Measurements from ENCODE around the gene EHD4.

Gene EHD4

GRCh38 chr15:41853831-41854230, 118.5 kb downstream of the EHD4 start:
- FAIRE-seq = no peak

DNA sequence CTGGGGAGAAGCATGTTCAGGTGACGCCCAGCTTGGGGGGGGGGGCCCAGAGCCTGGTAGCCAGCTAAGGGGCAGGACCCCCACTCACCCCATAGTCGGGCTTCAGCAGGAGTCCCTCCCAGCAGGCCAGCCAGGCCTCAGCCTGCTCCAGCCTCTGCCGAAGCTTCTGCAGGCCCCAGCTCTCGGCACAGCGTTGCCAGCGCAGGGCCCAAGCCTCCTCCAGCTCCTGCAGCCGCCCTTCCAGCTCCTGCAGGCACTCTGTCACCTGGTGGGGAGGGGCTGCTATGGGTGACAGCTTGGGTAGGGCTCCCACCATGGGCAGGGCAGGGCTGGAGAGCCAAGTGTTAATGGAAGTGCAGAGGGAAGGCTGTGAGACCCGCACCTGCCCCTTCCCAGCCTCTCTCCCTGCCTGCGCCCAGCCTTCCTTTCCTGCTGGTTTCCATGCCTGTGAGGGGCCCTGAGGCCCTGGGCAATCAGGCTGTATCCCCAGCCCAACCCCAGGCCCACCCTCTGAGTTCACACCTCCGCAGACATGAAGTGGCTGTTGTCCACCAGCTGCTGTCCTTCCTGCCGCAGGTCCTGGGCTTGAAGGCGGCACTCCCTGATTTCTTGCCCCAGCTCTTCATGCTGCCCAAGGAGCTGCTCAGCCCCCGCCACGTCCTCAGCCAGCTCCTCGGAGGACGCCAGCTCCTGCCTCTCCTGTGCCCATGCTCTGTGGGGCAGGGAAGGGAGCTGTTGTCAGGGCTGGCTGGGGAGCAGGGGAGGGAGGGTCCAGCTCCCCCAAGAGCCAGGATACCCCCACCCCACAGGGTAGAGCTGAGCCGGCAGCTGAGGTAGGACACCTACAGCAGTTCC, 119.4 kb downstream of the EHD4 start:
- FAIRE-seq = no peak

DNA sequence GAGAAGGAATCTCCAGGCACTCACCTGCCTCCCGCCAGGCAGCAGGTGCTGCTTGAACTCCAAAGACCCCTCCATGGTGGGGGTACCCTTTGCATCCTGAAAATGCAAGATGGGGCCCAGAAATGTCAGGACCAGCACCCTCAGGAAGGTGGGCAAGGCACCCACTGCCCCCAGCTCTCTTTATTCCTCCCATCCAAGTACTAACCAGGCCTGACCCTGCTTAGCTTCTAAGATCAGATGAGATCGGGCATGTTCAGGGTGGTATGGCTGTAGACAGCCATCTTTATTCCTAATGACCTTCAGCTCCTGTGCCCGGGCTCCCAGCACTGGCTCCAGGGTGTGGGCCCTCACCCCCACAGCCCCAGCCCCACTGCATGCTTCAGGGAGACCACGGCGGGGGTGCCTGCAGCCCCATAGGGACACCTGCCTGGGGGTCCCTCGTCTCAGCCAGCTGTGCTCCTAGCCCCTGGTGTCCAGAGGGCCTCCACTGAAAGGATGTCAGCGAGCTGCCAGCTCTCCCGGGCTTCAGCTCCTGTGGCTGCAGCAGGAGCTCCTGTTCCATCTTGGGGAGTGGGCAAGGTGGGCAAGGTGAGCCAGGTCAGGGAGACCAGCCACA, 120.5 kb downstream of the EHD4 start:
- no peak for FAIRE-seq

DNA sequence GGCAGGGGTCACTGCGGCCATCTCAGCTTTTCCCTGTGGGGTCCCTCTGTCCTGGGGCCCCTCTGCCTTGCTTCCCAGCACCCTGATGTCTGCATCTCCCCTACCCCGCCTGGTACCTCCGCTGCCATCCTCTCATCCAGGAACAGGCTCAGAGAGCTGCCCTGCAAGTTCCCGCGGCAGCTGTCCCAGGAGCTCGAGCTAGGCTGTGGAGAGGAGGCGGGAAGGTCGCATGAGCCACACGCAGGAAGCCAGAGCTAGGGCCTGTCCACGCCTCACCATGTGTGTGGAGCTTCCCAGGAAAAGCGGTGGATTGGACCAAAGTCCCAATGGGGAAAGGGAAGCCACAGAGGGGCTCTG, 121.2 kb downstream of the EHD4 start:
- no peak for FAIRE-seq

GRCh38 chr15:41850482-41851166, 121.7 kb downstream of the EHD4 start:
- no peak for FAIRE-seq

DNA sequence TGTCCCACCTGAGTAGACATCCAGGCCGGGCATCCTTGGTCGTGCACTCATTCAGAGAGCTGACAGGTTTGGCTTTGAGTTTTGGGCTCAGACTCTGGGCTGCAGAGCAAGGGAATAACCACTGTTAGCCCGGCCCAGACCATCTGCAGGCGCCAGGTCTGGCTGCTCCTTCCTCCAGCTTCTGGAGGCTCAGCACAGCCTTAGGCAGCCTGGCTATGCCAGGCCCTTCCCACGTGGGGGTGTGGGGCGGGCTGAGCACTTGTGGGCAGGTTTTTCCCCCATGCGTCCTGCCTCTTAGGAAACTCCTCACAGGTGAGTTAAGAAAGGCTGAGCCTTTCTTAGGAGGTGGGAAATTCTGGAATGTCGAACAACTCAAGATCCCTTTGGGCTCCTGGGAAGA, 122.5 kb downstream of the EHD4 start:
- no peak for FAIRE-seq

- FAIRE-seq = no peak
Observed at GRCh38 chr15:41849204-41849603, 123.2 kb downstream of the EHD4 start.

DNA sequence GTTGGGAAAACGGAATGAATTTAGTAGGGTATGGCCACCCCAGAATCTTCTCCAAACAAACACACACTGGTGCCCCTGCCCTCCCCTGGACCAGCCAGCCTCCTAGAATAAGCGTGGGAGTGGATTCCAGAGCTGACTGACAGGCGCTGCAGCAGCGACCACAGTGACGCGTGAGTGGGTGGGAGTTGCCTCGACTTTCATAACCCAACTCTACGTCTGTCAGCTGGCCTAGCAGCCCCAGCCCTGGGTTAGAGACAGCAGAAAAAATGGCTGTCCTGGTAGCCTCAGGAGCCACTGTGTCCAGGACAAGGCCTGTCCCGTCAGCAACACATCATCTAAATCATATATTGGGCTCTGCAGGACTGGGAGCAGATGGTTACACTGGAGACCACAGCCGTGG, 123.7 kb downstream of the EHD4 start:
- FAIRE-seq = no peak

DNA sequence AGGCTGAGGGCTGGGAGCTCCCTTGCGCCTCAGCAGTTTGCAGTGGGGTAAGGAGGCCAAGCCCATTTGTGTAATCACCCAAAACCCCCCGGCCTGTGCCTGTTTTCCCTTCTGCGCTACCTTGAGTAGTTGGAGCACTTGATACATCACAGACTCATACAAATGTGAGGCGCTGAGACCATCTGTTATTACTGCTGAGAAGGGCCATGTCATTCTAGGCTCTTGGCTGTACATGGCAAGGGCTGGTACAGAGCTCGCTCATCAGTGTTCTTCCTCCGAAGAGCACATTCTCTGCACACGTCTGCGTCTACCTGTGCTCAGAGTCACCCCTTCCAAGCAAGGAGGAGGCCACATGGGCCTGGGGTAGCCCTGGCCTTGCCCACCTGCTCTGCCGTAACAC, 124.4 kb downstream of the EHD4 start:
- FAIRE-seq = no peak

- FAIRE-seq = no peak
Observed at GRCh38 chr15:41847206-41847605, 125.2 kb downstream of the EHD4 start.

Measured in endometrium (tissue), 2 donors.